OCI-LY7 (cell line): Measurements from ENCODE around the gene SEMA7A. TPM values are rescaled to one million over a fixed set of nuclear protein-coding genes. Genes with fewer than 3 reads are reported as not detected.

ENCODE experiments used
- BruUV-seq: library from RNA; stranded (reverse); fragments of 400-500 nt; replicated peaks from 2 replicates; lab custom pipeline; 2021; lab: Mats Ljungman, UMichigan
- CTCF ChIA-PET: fragments of 300-600 bp; sonication (Branson Sonifier 250); formaldehyde crosslinking; loops from one replicate; lab custom pipeline; 2022; ENCODE audit warnings: antibody characterized with exemption; ENCODE audit not compliant: unreplicated experiment; lab: Charles Lee
- POLR2A ChIA-PET: fragments of 300-600 bp; sonication (Branson Sonifier 250); formaldehyde crosslinking; loops from one replicate; lab custom pipeline; 2022; ENCODE audit warnings: antibody characterized with exemption; lab: Charles Lee
- DNase-seq: peaks from one replicate; pipeline ENCODE4 v3.0.0-alpha.2; 2015; ENCODE audit warnings: low spot score
- H2AFZ ChIP-seq: fragments of 200-600 bp; sonication (generic), shearing (Covaris generic); 2 replicates; pipeline ENCODE4 v1.6.1; 2014; ENCODE audit warnings: mild to moderate bottlenecking, antibody characterized with exemption, low read length, moderate library complexity
- H3K27ac ChIP-seq: fragments of 200-600 bp; sonication (generic); 2 replicates; pipeline ENCODE4 v1.5.1; 2014; ENCODE audit warnings: mixed run types, low read depth, mild to moderate bottlenecking, moderate library complexity, low read length, inconsistent platforms; ENCODE audit not compliant: poor library complexity, severe bottlenecking
- H3K36me3 ChIP-seq: fragments of 200-600 bp; sonication (generic); 2 replicates; pipeline ENCODE4 v1.6.1; 2014; ENCODE audit warnings: mild to moderate bottlenecking, antibody characterized with exemption, low read length, moderate library complexity, mixed read lengths; ENCODE audit not compliant: insufficient read depth
- H3K4me1 ChIP-seq: fragments of 200-600 bp; sonication (generic); 2 replicates; pipeline ENCODE4 v1.5.1; 2014; ENCODE audit warnings: mild to moderate bottlenecking, low read length; ENCODE audit not compliant: insufficient read depth, poor library complexity, severe bottlenecking
- H3K4me2 ChIP-seq: fragments of 200-600 bp; sonication (generic); 2 replicates; pipeline ENCODE4 v1.6.1; 2014; ENCODE audit warnings: mild to moderate bottlenecking, low read length
- H3K4me3 ChIP-seq: fragments of 200-600 bp; sonication (generic); 2 replicates; pipeline ENCODE4 v1.5.1; 2014; ENCODE audit warnings: mild to moderate bottlenecking, low read depth, low read length; ENCODE audit not compliant: poor library complexity, severe bottlenecking
- H3K79me2 ChIP-seq: fragments of 200-600 bp; sonication (generic); 2 replicates; pipeline ENCODE4 v1.6.1; 2016; ENCODE audit warnings: low read depth, mild to moderate bottlenecking, low read length, moderate library complexity, mixed read lengths; ENCODE audit not compliant: insufficient read depth
- H3K9me2 ChIP-seq: fragments of 200-600 bp; sonication (generic); 2 replicates; pipeline ENCODE4 v1.6.1; 2016; ENCODE audit warnings: mild to moderate bottlenecking, low read length, mixed read lengths; ENCODE audit not compliant: insufficient read depth
- H3K9me3 ChIP-seq: fragments of 200-600 bp; sonication (generic); 2 replicates; pipeline ENCODE4 v1.6.1; 2014; ENCODE audit warnings: mild to moderate bottlenecking, mixed run types, low read length, mixed read lengths
- H4K20me1 ChIP-seq: fragments of 200-600 bp; sonication (generic); 2 replicates; pipeline ENCODE4 v1.6.1; 2014; ENCODE audit warnings: mild to moderate bottlenecking, antibody characterized with exemption, low read length, moderate library complexity, mixed read lengths; ENCODE audit not compliant: insufficient read depth
- CTCF ChIP-seq: fragments of 200-600 bp; sonication (generic); conservative IDR thresholded peaks from 2 replicates; pipeline ENCODE4 v1.5.1; 2014; ENCODE audit warnings: mild to moderate bottlenecking, antibody characterized with exemption, low read length, moderate library complexity, mixed read lengths
- EZH2phosphoT487 ChIP-seq: fragments of 200-600 bp; sonication (generic); IDR thresholded peaks from 2 replicates; pipeline ENCODE4 v1.6.1; 2018; ENCODE audit warnings: low read depth, borderline replicate concordance, mild to moderate bottlenecking, mixed run types, antibody characterized with exemption, low read length, moderate library complexity, mixed read lengths
- intact Hi-C: fragments of 100-400 bp; cut with micrococcal nuclease; formaldehyde crosslinking; loops from one replicate; pipeline ENCODE4 v1.10.0; 2022; ENCODE audit not compliant: unreplicated experiment
- total RNA-seq, 2 experiments: library from RNA; depleted of rRNA in 1 of 2; stranded (reverse); fragments of >200 nt in 1 of 2; shearing (Covaris generic) in 1 of 2; gene quantifications; 2 replicates each; pipeline ENCODE4 v1.2.3, GENCODE V29; 2014 to 2022

Gene SEMA7A
- total RNA-seq, 2 experiments from 2014 or later, result 0.06 to 1.0 TPM

GRCh38 chr15:74393423-74393822, 40.3 kb downstream of the SEMA7A start:
- ChIA-PET POLR2A (no interaction called here), CTCF (interaction anchor here (1.0 kb wide), 1 partner anchor 9 kb away, joined by 4 read pairs; no protein-coding TSS in a partner anchor)
- DNase-seq, result no peak
- H3K4me2 ChIP-seq, result no peak overlapping the region
- peaks cover 30% of the 10 kb centered on the region for H3K4me1 ChIP-seq
- no peaks in the 10 kb centered on the region for H3K9me2 ChIP-seq
- H3K36me3 ChIP-seq, result no peaks in the 10 kb centered on the region
- peaks cover 4% of the 10 kb centered on the region; the same call in 1 of the 2 replicates for H4K20me1 ChIP-seq
- BruUV-seq, result no TSS peak
- no peak overlapping the region for H2AFZ ChIP-seq
- H3K79me2 ChIP-seq, result no peaks in the 10 kb centered on the region
- TF ChIP-seq CTCF, result no peak
- TF ChIP-seq EZH2phosphoT487, result no peak
- no peaks in the 10 kb centered on the region for H3K9me3 ChIP-seq
- H3K27ac ChIP-seq, result no peak overlapping the region
- intact Hi-C loops, result no loop called here
- H3K4me3 ChIP-seq, result no peak overlapping the region

DNA sequence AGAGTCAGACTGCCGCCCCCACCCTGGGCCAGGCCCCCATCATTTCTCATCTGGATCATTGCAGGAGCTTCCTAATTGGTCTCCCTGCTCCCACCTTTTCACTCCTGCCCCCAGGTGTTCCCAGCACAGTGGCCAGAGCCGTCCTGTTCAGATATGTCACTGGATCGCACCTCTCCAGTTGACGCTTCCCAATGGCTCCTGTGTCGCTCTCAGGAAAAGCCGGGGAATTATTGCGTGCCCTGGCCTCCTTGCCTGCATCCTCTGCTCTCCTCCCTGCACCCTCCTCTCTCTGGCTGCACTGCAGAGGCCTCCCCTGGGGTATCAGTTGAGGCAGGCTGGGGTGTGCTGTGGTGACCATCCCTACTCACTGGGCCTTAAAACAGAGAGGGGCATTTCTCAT, 40.9 kb downstream of the SEMA7A start:
- Histone ChIP-seq H3K4me3 (no peak overlapping the region), H3K27ac (no peak overlapping the region), H3K4me2 (no peak overlapping the region), H3K4me1 (peaks cover 30% of the 10 kb centered on the region), H3K9me2 (no peaks in the 10 kb centered on the region), H2AFZ (no peak overlapping the region), H4K20me1 (peaks cover 4% of the 10 kb centered on the region; the same call in 1 of the 2 replicates), H3K36me3 (no peaks in the 10 kb centered on the region), H3K79me2 (no peaks in the 10 kb centered on the region), H3K9me3 (no peaks in the 10 kb centered on the region)
- ChIA-PET CTCF (no interaction called here), POLR2A (no interaction called here)
- BruUV-seq, result no TSS peak
- no peak for DNase-seq
- TF ChIP-seq EZH2phosphoT487 (no peak), CTCF (no peak)
- intact Hi-C loops, result no loop called here

DNA sequence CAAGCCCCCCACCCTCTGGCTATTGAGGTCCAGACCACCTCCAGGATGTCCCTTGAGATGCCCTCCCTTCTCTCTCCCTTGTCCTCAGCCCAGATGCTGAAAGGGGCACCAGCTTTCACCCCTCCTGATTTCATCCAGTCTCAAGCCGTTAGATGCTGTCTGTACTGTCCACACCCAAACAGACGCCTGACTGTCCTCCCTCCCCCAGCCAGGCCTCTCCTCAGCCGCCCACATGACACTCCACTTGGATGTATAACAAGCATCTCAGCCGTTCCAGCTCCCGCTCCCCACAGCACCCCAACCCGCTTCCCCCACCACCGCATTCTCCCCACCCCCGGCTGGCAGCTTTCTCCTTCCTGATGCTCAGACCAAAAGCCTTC, 41.3 kb downstream of the SEMA7A start:
- BruUV-seq, result no TSS peak
- Histone ChIP-seq H3K4me1 (peaks cover 25% of the 10 kb centered on the region), H3K27ac (no peak overlapping the region), H3K4me2 (no peak overlapping the region), H3K79me2 (no peaks in the 10 kb centered on the region), H3K9me2 (no peaks in the 10 kb centered on the region), H3K4me3 (no peak overlapping the region), H4K20me1 (peaks cover 4% of the 10 kb centered on the region; the same call in 1 of the 2 replicates), H2AFZ (no peak overlapping the region), H3K36me3 (no peaks in the 10 kb centered on the region), H3K9me3 (no peaks in the 10 kb centered on the region)
- ChIA-PET CTCF (no interaction called here), POLR2A (no interaction called here)
- TF ChIP-seq CTCF (no peak), EZH2phosphoT487 (no peak)
- no peak for DNase-seq
- intact Hi-C loops, result no loop called here
